ENCODE results near the gene CSPG4.

- no peak for TF ChIP-seq CTCF (IDR thresholded peaks at IDR 0.05; ENCODE audit: low read length)
- TF ChIP-seq EZH2 (IDR thresholded peaks at IDR 0.05; ENCODE audit: borderline replicate concordance, low read length): no peak
Observed at GRCh38 chr15:75649045-75649761, 63.4 kb downstream of the CSPG4 start.

Measured in OCI-LY1 (cell line).